COLO668 (cell line): ENCODE data around the gene MCF2L.

Experiments
- DNase-seq: peaks from one replicate; lab custom pipeline; 2025; ENCODE audit not compliant: unreplicated experiment; lab: John Stamatoyannopoulos, UW

Gene MCF2L

DNA sequence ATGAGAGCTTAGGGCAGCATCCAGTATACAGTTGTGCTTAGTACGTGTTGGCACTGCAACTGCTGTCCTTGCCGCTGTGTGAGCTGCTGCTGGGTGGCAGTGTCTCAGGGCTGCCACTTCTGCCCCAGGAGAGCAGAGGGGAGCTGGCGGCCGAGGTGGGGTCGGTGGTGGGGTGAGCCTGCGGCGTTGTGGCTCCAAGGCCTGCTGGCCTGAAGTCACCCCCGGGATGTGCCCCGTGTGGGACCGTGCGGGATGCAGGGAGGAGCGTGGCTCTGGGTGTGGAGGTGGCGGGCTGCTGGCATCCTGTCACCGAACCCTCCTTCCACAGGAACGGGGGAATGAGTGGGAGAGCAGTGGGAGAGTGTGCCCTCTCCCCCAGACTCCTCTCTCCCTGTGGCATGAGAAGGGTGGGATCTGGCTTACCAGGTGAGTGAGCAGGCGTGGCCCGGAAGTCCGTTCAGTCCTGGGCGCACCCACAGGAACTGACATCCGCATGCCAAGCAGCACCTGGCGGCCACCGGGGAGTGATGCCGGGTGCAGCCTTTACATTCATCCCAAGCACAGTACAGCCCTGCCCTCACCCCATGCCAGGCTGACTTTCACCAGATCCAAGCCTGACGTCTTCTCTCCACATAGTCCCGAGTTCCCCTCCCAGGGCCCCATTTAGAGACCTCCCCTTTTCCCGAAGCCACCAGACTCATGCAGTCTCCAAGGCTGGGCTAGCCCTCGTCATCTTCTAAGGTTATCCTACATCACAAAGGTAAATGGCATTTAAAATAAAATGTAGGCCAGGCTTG is 26.6 kb downstream of the MCF2L start:
- DNase-seq, result peak; percentile 97

DNA sequence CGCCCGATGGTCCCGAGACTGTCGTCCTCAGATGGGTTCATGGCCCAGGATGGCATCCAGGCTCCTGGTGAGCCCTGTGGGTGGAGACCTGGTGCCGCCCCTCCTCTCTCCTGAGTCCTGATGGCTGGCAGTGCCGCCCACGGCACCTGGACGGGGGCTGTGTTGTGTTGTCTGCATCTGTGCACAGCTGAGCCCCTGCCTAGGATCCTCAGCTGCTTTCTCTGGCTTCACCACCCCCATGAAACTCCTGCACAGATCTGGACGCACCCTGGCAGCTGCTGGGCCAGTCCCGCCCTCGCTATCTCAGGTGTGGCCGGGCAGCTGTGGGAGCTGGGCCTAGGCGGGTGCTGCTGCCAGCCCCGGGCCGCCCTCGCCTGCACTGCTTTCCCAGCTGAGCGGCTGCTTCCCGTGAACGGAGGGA is 27.7 kb downstream of the MCF2L start:
- peak; percentile 85 for DNase-seq

DNA sequence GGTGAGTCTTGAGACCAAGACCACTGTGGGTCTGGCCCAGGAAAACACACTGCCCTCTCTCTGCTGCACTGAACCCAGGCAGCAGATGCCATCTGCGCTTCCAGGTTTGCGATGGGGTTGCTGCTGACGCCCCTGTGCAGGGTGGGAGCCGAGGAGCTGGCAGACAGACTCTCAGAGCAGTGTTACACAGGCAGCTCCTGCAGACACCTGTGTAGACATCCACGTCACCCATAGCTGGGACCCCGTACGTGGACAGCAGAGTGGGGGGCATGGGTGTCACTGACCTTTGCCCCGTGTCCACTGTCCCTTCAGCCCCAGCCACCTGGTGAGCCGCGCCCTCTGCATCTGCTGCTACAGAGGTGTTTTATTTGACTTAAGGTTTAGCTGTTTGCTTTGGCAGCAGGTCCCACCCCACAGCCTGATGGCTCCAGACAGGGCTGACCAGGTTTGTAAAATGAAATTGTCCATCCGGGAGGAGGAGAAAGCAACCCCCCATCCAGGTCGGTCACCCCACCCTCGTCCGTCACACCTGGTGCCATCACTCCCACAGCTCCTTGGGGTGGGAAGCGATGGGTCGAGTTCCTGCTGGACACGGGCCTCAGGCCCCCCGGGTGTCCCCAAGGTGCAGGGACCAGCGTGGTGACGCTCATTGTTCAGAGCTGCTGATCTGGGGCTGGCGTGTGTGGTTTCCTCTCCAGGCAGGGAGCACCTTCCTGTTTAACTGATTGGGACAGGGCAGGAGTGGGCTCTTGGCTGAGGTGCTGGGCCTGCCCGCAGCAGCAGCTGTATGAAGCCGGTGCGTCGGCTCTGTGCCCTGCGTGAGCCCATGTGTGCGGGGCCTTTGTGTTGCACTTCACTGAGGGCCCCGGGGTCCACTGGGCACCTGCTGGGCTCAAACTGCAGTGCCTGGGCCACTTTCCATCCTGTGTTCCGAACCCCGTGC is 28.4 kb downstream of the MCF2L start:
- peak; percentile 91 for DNase-seq

DNA sequence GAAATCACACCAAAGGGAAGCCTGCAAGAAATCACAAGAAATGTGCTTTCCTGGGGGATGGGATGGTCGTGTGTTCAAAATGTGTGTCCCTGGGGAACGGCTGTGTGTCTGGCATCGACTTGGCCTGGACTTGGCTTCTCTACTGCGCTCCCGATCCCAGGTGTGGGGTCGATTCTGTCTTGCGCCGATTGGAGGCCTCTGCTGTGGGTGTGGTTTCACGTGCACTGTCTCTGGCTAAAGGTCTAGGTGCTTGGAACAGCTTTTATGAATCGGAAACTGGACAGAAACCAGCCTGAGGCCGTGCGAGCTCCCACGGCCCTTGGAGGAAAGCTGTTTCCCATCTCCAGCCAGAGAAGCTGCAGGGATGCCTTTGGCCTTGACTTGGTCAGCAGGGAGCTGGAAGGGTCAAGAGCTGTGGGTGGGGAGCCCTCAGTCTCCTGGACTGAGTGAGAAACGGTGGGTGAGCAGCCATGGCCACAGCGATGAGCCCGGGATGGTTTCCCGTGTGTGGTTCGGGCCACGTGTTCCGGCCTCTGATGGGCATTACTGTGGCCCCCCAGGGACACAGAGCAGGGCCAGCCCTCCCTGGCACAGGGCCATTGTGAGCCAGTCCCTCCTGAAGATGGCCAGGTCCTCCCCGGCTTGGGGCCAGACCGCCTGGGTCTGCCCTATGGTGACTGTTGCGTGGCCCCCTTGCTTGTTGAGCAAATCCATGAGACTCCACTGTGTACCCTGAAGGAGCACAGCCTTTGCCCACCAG is 29.7 kb downstream of the MCF2L start:
- DNase-seq, result peak; percentile 48

DNA sequence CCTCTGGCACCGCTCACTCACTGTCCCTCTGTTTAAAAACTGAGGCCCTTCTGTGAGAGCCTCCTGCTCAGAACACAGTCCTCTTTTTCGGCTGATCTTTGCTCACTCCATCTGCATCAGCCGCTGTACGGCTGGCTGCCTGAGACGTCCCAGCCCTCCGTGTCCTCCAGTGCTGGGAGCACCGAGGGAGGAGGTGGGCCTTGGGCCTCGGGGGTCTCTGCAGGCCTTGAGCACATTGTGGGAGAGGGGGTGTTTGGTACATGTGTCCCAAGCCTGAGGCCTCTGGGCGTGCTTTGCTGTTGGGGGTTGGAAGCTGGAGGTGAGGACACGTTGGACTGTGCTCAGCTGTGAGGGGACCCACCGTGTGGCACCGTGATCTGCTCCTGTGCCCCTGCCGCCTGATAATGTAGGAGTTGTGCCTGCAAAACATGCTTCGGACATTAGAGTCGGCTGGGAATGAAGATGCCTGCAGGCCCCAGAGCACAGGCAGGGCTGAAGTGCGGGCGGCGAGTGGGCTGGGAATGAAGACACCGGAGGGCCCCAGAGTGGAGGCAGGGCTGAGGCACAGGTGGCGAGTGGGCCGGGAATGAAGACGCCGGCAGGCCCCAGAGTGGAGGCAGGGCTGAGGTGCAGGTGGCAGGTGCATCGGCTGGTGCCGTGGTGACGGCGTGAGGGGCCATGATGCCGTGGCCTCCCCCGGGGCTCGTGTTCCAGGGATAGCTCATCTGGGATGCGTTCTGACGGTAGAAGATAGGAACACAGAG is 30.6 kb downstream of the MCF2L start:
- peak; percentile 72 for DNase-seq

DNA sequence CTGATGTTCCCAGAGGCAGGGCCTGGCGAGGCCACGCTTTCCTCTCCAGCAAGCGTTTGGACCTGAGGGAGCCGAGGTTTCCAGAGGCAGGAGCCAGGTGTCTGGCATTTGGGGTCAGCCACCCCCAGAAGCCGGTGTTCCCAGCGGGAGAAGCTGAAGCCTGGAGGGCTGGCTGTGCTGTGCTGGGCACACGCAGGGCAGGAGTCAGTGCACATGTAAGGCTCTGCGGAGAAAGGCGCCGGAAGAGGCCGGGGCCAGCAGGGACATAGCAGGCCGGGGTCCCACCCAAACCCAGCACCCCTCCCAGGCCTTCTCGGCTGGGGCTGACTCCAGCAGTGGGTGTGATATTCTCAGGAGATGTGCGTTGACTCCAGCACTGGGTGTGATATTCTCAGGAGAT is 31.6 kb downstream of the MCF2L start:
- peak; percentile 41 for DNase-seq

DNA sequence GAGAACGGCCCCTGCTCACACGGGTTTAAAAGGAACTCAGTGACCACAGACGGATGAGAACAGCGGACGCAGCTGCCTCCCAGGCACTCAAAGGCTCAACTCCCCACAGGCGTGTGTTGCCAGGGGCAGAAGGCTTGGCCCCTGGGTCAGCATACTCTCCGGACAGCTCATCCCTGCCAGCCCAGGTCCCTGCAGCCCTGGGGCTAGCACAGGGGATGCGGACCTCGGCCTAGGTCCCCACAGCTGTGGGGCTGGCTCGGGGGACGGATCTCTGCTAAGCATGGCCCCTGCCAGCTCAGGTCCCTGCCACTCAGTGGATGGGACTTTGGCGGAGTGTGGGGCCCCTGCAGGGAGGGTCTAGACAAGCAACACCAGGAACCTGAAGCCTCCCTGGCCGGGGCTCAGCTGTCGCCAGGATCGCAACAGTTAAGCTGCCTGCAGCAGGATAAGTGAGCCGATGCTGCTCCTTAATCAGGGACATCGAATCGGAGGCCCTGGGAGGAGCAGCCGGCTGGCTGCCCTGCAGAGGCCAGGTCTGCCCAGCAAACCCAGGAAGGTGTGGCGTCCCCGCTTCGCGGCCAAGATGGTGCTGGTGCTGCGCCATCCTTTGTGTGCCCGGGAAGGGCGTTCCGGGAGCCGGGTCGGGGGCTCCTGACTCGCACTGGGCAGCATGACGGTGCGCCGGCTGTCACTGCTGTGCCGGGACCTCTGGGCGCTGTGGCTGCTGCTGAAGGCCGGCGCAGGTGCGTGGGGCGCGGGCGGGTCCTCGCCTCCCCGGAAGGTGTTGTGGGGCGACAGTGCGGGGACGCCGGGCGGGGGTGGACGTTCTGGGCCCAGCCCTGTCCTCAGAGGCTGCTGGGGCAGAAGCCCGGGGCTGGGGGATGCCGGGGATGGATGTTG is 32.5 kb downstream of the MCF2L start:
- DNase-seq, result peak; percentile 96

DNA sequence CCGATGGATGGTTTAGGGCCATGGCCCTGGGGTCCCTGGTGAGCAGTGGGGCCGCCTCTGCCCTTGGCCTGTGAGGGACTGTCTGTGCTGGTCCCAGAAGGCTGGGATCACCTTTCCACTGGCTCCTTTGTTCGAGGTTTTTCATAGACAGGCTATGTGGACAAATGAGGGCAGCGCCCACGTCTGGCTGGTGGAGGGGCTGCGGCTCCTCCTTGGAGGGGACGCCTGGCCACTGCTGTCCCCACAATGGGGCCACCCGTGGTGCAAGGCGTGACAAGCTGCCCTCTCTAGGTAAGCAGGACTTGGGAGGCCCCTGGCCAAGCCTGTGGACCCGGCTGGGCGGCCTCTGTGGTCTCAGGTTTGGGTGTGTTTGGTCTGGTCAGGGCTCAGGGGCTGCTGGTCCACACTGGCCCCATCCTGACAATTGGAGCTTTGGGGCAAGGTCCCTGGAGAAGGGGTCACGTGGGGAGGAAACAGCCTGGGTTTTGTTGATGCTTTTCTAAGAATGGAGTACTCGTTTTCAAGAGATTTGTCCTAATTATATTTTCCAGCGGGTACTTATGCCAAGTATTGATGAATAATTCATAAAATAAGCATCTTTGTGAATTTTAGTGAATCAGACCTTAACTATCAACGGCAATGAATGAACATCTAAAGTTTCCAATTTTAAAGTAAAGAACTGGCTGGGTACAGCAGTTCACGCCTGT is 33.3 kb downstream of the MCF2L start:
- peak; percentile 93 for DNase-seq

DNA sequence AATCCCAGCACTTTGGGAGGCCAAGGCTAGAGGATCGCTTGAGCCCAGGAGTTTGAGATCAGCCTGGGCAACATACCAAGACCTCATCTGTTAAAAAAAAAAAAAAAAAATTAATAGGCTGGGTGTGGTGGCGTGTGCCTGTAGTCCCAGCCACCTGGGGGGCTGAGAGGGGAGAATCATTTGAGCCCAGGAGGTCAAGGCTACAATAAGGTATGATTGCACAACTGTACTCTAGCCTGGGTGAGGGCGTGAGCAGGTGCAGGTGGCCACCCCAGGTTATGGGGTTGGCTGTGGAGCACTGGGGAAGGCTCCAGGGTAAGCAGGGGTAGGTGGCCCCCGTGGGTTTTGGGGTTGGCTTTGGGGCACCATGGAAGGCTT is 33.9 kb downstream of the MCF2L start:
- no peak for DNase-seq

DNA sequence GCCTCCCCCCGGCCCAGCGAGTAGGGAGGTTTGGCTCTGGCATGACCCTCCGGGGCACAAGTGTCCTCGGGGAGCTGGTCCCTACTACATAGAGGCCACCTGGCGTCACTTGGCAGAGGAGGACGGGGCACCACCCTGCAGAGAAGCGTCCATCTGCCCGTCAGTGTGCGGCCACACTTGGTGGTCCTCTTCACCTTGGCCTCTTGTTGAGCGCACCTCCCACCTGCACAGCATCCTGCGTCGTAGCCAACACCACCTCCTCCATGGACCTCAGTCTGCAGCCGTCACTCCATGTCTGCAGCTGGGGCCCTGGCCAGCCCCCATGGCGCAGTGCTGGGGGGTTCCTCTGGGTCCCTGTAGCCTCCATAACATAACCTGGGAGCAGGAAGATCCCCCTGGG is 35.1 kb downstream of the MCF2L start:
- DNase-seq, result no peak

DNA sequence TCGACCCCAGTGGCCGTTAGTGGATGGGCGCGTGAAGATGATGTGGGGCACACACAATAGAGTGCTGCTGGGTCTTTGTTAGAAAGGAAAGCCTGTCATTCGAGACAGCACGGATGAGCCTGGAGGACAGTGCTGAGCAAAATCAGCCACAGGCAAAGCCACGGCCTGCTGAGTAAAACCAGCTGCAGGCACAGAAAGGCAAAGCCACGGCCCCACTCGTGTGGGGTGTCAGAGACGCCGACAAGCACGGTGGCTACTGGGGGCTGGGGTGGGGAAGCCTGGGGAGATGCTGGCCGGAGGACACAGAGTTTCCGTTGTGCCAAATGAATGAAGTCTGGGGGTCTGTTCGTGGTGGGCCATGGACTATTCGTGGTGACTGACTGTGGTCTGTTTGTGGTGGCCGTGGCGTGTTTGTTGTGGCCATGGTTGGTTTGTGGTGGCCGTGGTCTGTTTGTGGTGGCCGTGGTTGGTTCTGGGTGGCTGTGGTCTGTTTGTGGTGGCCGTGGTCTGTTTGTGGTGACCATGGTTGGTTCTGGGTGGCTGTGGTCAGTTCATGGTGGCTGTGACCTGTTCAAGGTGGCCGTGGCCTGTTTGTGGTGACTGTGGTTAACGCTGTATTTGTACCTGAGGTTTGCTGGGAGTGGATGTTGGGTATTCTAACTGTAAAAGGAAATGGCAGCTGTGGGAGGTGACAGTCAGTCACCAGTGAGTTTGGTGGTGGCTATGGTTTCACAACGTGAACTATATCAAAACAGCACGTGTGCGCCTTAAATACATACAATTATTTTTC is 36.3 kb downstream of the MCF2L start:
- DNase-seq, result no peak

DNA sequence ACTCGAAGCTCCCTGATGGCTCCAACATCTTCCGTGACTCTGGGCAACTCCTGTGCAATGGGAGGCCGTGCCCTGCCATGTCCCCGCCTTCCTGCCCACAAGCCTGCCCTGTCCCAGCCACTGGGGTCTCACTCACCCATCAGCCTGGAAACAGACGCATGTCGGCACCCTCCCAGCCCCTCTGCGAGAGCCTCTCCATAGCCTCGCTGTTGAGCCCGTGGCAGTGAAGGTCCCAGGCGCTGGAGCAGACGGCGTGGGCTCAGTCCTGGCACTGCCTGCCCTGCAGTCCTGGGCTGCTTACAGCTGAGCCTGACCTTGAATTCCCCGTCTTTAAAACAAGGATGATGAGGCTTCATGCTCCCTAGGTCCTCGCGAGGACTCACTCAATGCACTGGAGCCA is 37.0 kb downstream of the MCF2L start:
- DNase-seq, result no peak

DNA sequence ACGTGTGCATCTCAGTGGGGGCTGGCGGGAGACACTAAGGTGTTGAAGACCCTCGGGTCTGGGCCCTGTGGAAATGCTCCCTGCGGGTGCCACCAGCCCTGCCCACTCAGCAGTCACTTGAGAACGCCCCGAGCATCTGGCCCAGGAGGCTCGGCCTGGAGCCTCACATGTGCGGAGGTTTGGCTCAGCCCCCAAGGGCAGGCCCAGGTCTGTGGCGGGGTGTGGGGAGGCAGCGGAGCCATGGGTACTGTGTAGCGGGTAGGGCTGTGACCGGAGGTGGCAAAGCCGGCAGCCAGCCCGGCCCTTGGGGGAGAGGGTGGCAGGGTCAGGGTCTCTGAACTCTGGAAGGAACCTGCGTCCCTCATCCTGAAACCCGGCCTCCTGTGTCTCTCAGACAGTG is 37.6 kb downstream of the MCF2L start:
- DNase-seq, result no peak

DNA sequence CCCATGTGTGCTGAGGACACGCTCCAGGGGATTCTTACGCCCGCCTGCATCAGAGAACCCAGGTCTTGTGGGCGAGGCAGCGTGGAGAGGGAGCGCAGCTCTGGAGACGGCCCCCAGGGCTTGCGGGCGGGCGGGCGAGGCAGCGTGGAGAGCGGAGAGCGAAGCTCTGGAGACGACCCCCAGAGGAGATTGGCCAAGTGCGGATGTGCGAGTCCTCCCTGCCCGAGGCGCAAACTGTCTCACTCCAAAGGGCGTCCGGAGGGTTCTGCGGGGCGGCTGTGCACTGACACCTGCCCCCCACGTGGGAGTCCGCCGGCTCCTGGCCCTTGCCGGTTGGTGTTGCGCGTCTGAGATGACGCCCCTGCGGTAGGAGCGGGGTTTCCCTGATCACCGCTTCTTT is 39.8 kb downstream of the MCF2L start:
- no peak for DNase-seq

DNA sequence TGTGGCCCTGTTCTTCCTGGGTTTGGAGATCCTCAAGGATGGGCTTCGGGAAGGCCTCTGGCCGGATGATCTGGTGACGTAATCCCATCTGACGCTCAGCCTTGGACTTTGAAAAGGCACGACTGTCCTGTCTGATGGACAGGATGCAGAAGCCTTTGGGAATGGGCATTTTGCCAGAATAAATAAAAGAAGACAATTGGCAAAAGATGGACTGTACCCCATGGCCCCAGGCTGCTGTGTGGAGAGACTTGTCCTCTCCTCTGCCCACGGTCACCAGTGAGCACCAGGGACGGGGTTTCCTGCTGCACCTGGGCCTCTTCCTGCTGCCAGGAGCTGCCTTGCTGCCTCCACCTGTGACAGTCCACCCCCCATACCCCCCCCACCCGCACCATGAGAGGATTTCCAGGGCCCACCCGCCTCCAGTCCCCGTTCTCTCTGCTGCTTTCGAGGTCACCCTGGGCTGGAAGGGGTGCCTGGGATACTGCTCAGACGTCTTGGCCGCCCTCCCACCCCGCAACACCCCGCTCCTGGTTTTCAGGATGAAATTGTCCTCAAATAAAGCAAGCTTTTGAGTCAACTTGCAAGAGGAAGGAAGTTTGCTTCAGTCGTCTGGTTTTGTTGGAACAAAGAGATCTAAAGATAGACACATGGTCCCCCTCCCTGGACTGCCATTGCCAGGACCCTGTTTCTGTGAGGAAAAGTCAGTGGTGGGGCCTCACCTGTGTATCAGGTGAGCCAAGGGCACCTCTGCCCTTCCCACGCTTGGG is 40.9 kb downstream of the MCF2L start:
- DNase-seq, result peak; percentile 94

DNA sequence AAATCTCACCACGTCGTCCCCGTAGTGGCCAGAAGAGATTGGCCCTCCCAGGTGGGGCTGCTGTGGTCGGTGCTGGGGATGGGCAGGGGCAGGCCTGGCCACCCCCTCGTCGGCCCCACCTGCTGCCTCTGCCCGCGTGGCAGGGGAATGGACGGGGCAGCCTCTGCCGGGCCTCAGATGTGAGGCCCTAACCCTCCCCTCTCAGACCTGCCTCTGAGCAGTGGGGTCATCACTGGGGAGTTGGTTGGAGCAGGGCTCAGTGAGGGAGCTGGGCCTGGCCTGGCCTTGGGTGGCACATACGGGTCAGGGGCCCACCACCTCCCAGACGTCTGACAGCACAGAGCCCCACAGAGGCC is 41.5 kb downstream of the MCF2L start:
- no peak for DNase-seq

DNA sequence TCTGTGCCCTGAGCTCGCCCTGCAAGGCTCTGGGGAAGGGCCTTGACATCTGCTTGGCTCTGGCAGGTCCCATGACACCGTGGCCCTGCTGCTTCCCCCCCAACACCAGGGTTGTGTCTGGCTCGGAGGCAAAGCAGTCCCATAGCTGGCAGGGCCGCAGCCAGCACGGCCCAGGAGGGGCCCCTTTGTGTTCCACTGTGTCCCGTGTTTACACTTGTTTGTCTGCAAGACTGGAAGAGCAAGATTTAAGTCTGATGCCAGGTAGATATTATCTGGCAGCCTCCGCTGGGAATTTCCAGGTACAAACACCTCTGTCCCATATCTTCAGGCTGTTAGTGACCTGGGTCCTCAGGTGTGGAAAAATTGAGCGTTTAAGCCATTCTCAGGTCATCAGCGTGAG is 44.3 kb downstream of the MCF2L start:
- DNase-seq, result peak; percentile 49
